IMR-90 (cell line): Measurements from ENCODE around the gene KCNK6. TPM values are rescaled to one million over a fixed set of nuclear protein-coding genes. Genes with fewer than 3 reads are reported as not detected.

Experiments
- ATAC-seq: fragments of 200-7000 bp; cut with Tn5 transposase; 2 replicates; pipeline ENCODE4 v1.9.1; 2020; ENCODE audit warnings: low read depth, mild to moderate bottlenecking, moderate library complexity
- BruUV-seq: library from RNA; stranded (reverse); fragments of 400-500 nt; replicated peaks from 2 replicates; lab custom pipeline; 2021; lab: Mats Ljungman, UMichigan
- CTCF ChIA-PET: fragments of 300-600 bp; formaldehyde crosslinking; extraction: SDS; loops from one replicate; lab custom pipeline; 2021; ENCODE audit warnings: antibody characterized with exemption; lab: Yijun Ruan, JAX
- POLR2A ChIA-PET: fragments of 300-600 bp; sonication (Branson Sonifier 250); formaldehyde crosslinking; loops from one replicate; lab custom pipeline; 2022; ENCODE audit warnings: antibody characterized with exemption; ENCODE audit not compliant: unreplicated experiment; lab: Charles Lee
- DNase-seq: peaks from one replicate; pipeline ENCODE4 v3.0.0; 2013
- H2AFZ ChIP-seq: replicated peaks from 2 replicates; pipeline ENCODE3; 2013; ENCODE audit warnings: low read length, mild to moderate bottlenecking; ENCODE audit not compliant: poor library complexity
- H2AK5ac ChIP-seq: 2 replicates; pipeline ENCODE4 v1.6.1; 2013; ENCODE audit warnings: low read depth, low read length, inconsistent platforms
- H2AK9ac ChIP-seq: replicated peaks from 2 replicates; pipeline ENCODE3; 2013; ENCODE audit warnings: mild to moderate bottlenecking, low read depth, low read length, moderate library complexity; ENCODE audit not compliant: poor library complexity
- H2BK120ac ChIP-seq: 2 replicates; pipeline ENCODE4 v1.6.1; 2013; ENCODE audit warnings: low read depth, low read length, inconsistent platforms
- H2BK15ac ChIP-seq: 3 replicates; pipeline ENCODE4 v1.6.1; 2013; ENCODE audit warnings: low read depth, low read length, inconsistent platforms
- H2BK20ac ChIP-seq: 2 replicates; pipeline ENCODE4 v1.6.1; 2013; ENCODE audit warnings: low read depth, mild to moderate bottlenecking, inconsistent platforms, low read length, moderate library complexity
- H2BK5ac ChIP-seq: 2 replicates; pipeline ENCODE4 v1.6.1; 2013; ENCODE audit warnings: mild to moderate bottlenecking, low read depth, low read length, inconsistent platforms; ENCODE audit not compliant: poor library complexity, severe bottlenecking
- H3K14ac ChIP-seq: replicated peaks from 2 replicates; pipeline ENCODE4 v1.6.1; 2013; ENCODE audit warnings: low read depth, low read length, inconsistent platforms
- H3K18ac ChIP-seq: 2 replicates; pipeline ENCODE4 v1.6.1; 2013; ENCODE audit warnings: low read depth, low read length, control low read depth
- H3K23ac ChIP-seq: 2 replicates; pipeline ENCODE4 v1.6.1; 2013; ENCODE audit warnings: low read depth, low read length, inconsistent platforms
- H3K27ac ChIP-seq: 2 replicates; pipeline ENCODE4 v1.5.1; 2013; ENCODE audit warnings: mild to moderate bottlenecking, control low read depth, low read length; ENCODE audit not compliant: insufficient read depth
- H3K27me3 ChIP-seq: 2 replicates; pipeline ENCODE4 v1.6.1; 2013; ENCODE audit warnings: low read length; ENCODE audit not compliant: control insufficient read depth, insufficient read depth
- H3K36me3 ChIP-seq: 2 replicates; pipeline ENCODE4 v1.6.1; 2013; ENCODE audit warnings: low read length, mixed read lengths; ENCODE audit not compliant: control insufficient read depth, insufficient read depth
- H3K4ac ChIP-seq: 2 replicates; pipeline ENCODE4 v1.6.1; 2013; ENCODE audit warnings: low read depth, low read length, inconsistent platforms
- H3K4me1 ChIP-seq: 2 replicates; pipeline ENCODE4 v1.6.1; 2013; ENCODE audit warnings: low read length, mixed read lengths; ENCODE audit not compliant: control insufficient read depth, insufficient read depth
- H3K4me2 ChIP-seq: 2 replicates; pipeline ENCODE4 v1.6.1; 2013; ENCODE audit warnings: low read depth, mild to moderate bottlenecking, control low read depth, low read length, moderate library complexity
- H3K4me3 ChIP-seq: 2 replicates; pipeline ENCODE4 v1.5.1; 2013; ENCODE audit warnings: low read depth, mild to moderate bottlenecking, control low read depth, low read length, moderate library complexity; ENCODE audit not compliant: insufficient read depth
- H3K56ac ChIP-seq: 2 replicates; pipeline ENCODE4 v1.6.1; 2013; ENCODE audit warnings: low read length, inconsistent platforms; ENCODE audit not compliant: insufficient read depth; ENCODE audit errors: extremely low read depth
- H3K79me1 ChIP-seq, 2 experiments: 2 replicates each; pipeline ENCODE4 v1.6.1; 2013; ENCODE audit warnings: low read length in 2 of 2, inconsistent platforms in 1 of 2, low read depth in 1 of 2
- H3K9ac ChIP-seq: 2 replicates; pipeline ENCODE4 v1.6.1; 2013; ENCODE audit warnings: low read depth, low read length, control low read depth
- H3K9me1 ChIP-seq: 2 replicates; pipeline ENCODE4 v1.6.1; 2013; ENCODE audit warnings: low read length, inconsistent platforms; ENCODE audit not compliant: insufficient read depth
- H3K9me3 ChIP-seq: 2 replicates; pipeline ENCODE4 v1.6.1; 2013; ENCODE audit warnings: low read length; ENCODE audit not compliant: control insufficient read depth, insufficient read depth
- H4K20me1 ChIP-seq: 2 replicates; pipeline ENCODE4 v1.6.1; 2013; ENCODE audit warnings: low read length, inconsistent platforms; ENCODE audit not compliant: insufficient read depth
- H4K5ac ChIP-seq: 2 replicates; pipeline ENCODE4 v1.6.1; 2013; ENCODE audit warnings: mild to moderate bottlenecking, low read depth, low read length, control low read depth
- H4K8ac ChIP-seq, 2 experiments: 2 replicates each; pipeline ENCODE4 v1.6.1; 2013; ENCODE audit warnings: low read depth in 2 of 2, low read length in 2 of 2, control low read depth in 1 of 2, inconsistent platforms in 1 of 2
- H4K91ac ChIP-seq: 2 replicates; pipeline ENCODE4 v1.6.1; 2013; ENCODE audit warnings: low read depth, low read length, inconsistent platforms; ENCODE audit not compliant: insufficient read depth
- CEBPB ChIP-seq: IDR thresholded peaks from 2 replicates; pipeline ENCODE4 v1.6.1; 2012; ENCODE audit warnings: low read depth, low read length, improper control_type of control experiment
- FOS ChIP-seq: fragments of 150-350 bp; IDR thresholded peaks from 2 replicates; pipeline ENCODE4 v1.6.1; 2016; ENCODE audit warnings: low read depth, low read length
- RAD21 ChIP-seq: IDR thresholded peaks from 2 replicates; pipeline ENCODE4 v1.6.1; 2012; ENCODE audit warnings: low read length, improper control_type of control experiment
- WGBS, 2 experiments: methylation state at CpG; one replicate each; pipeline versions ENCODE4 v1.1.5 to v1.1.7; 2013; ENCODE audit warnings: missing lambda C conversion rate in 2 of 2; ENCODE audit not compliant: insufficient read length in 1 of 2; ENCODE audit errors: extremely low coverage in 2 of 2; 5-methylcytosine and 5-hydroxymethylcytosine counted together
- dilution Hi-C: fragments of 300-500 bp; cut with HindIII; formaldehyde crosslinking; loops from one replicate; pipeline ENCODE4 v1.14.3; 2018; ENCODE audit warnings: low sequenced_read_pairs; ENCODE audit not compliant: unreplicated experiment
- in situ Hi-C: fragments of 300-500 bp; cut with MboI; formaldehyde crosslinking; loops from 3 replicates; pipeline ENCODE4 v1.14.3; 2019; ENCODE audit warnings: low sequenced_read_pairs, inconsistent platforms, mixed read lengths
- intact Hi-C: fragments of 100-400 bp; cut with micrococcal nuclease; formaldehyde crosslinking; loops from 2 replicates; pipeline ENCODE4 v1.10.0; 2022
- polyA plus RNA-seq, 3 experiments: library from polyadenylated mRNA; depleted of rRNA; stranded (reverse); fragments of >200 nt; gene quantifications; 2 replicates each; pipeline ENCODE4 v1.2.3, GENCODE V29; 2012; ENCODE audit warnings: low replicate concordance in 1 of 3
- total RNA-seq: library from RNA; depleted of rRNA; stranded (reverse); fragments of >200 nt; gene quantifications from 2 replicates; pipeline ENCODE4 v1.2.3, GENCODE V29; 2012
- TF ChIP-seq, protein P1 (sequence below): fragments of 150-350 bp; IDR thresholded peaks from 2 replicates; pipeline ENCODE4 v1.6.1; 2016; ENCODE audit warnings: low read depth, mild to moderate bottlenecking, low read length, moderate library complexity, borderline replicate concordance

KCNK6 gene
- total and polyA plus RNA-seq, 2 of the 4 experiments (the other 2 are of a cell fraction): 2.7 to 4.5 TPM

DNA sequence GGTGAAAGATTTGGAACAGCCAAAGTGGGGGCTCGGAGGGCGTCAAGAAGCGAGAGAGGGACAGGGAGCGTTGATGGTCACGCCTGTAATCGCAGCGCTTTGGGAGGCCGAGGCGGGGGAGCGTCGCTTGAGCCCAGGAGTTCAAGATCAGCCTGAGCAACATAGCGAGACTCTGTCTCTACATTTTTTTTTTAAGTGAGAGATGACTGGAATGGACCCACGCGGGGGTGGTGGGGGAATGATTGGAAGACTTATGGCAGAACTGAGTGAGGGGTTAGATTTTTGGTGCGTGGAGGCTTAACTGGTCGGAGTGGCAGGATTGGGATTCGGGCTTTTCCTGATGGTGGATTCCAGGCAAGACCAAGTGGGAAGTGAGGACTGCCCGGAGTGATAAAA is 55.5 kb downstream of the KCNK6 start:
- Histone ChIP-seq H4K8ac (peak overlapping the region; percentile 68 to 94), H3K79me1 (peaks cover 19 to 51% of the 10 kb centered on the region in 2 experiments; a peak in 3 of 4 replicates), H3K23ac (peak overlapping the region; percentile 95; the same call in 1 of the 2 replicates), H4K20me1 (peaks cover 40% of the 10 kb centered on the region), H2BK5ac (peak overlapping the region; percentile 65), H3K18ac (no peak overlapping the region; the same call in 1 of the 2 replicates), H3K14ac (peak overlapping the region; percentile 99), H3K4ac (peak overlapping the region; percentile 96), H3K56ac (peak overlapping the region; percentile 92), H3K27ac (peak overlapping the region; percentile 86), H3K4me3 (peak overlapping the region; percentile 59), H3K9ac (peak overlapping the region; percentile 88), H3K27me3 (peaks cover under 1% of the 10 kb centered on the region; the same call in 1 of the 2 replicates), H3K9me1 (peaks cover 19% of the 10 kb centered on the region), H3K4me1 (peaks cover 12% of the 10 kb centered on the region), H3K4me2 (peak overlapping the region; percentile 84), H2AK5ac (peak overlapping the region; percentile 88), H2AFZ (peak overlapping the region; percentile 96), H4K91ac (peak overlapping the region; percentile 87), H4K5ac (peak overlapping the region; percentile 43), H3K9me3 (no peaks in the 10 kb centered on the region), H2AK9ac (peak overlapping the region; percentile 99), H2BK20ac (no peak overlapping the region), H2BK15ac (peak overlapping the region; percentile 48; the same call in 1 of the 3 replicates), H2BK120ac (peak overlapping the region; percentile 60), H3K36me3 (peaks cover 21% of the 10 kb centered on the region)
- DNase-seq (peak; percentile 11), ATAC-seq (peak; percentile 19)
- dilution Hi-C loops: no loop called here
- no TSS peak for BruUV-seq
- in situ Hi-C loops: no loop called here
- TF ChIP-seq, protein P1, sequence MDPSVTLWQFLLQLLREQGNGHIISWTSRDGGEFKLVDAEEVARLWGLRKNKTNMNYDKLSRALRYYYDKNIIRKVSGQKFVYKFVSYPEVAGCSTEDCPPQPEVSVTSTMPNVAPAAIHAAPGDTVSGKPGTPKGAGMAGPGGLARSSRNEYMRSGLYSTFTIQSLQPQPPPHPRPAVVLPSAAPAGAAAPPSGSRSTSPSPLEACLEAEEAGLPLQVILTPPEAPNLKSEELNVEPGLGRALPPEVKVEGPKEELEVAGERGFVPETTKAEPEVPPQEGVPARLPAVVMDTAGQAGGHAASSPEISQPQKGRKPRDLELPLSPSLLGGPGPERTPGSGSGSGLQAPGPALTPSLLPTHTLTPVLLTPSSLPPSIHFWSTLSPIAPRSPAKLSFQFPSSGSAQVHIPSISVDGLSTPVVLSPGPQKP: no peak
- no peak for TF ChIP-seq RAD21
- no peak for TF ChIP-seq CEBPB
- TF ChIP-seq FOS: no peak
- intact Hi-C loops: loop anchor here (2.0 kb wide), 2 partner anchors 14 to 38 kb away; partner anchors contain the start of genes GGN and SPRED3
- CTCF ChIA-PET: interaction anchor here (1.1 kb wide), 1 partner anchor 12 kb away, joined by 4 read pairs; the partner anchor contains the start of gene GGN
- WGBS, 2 experiments: 1% methylated on average over 16 of the region's 18 CpGs; no CpG with 5 or more reads in 1 of the 2 experiments
- POLR2A ChIA-PET: interaction anchor here (0.6 kb wide), 1 partner anchor 13 kb away, joined by 3 read pairs; no protein-coding TSS in a partner anchor
